A549 (cell line): Measurements from ENCODE around the gene ZKSCAN5. TPM values are rescaled to one million over a fixed set of nuclear protein-coding genes. Genes with fewer than 3 reads are reported as not detected.

ENCODE experiments used
- ATAC-seq, 2 experiments: fragments of 200-7000 bp in 1 of 2; fragments of >200 bp in 1 of 2; cut with Nextera tagmentation in 1 of 2; cut with Tn5 transposase in 1 of 2; 3 replicates each; pipeline versions ENCODE4 v1.8.0 to v1.9.1; 2018 to 2020; ENCODE audit warnings: mild to moderate bottlenecking in 1 of 2, moderate library complexity in 1 of 2
- CTCF ChIA-PET: fragments of 300-600 bp; sonication (Branson Sonifier 250); formaldehyde crosslinking; extraction: SDS; loops from one replicate; lab custom pipeline; 2021; ENCODE audit warnings: antibody characterized with exemption, inconsistent platforms; lab: Yijun Ruan, JAX
- POLR2A ChIA-PET: fragments of 350-600 bp; formaldehyde crosslinking; extraction: SDS; loops from one replicate; lab custom pipeline; 2021; ENCODE audit warnings: antibody characterized with exemption, inconsistent platforms; lab: Yijun Ruan, JAX
- DNase-seq, 2 experiments: peaks; one replicate each; pipeline versions ENCODE4 v3.0.0 to v3.0.0-alpha.2; 2011 to 2016; ENCODE audit warnings: low read depth in 1 of 2, low spot score in 1 of 2
- FAIRE-seq: peaks from 2 replicates; lab custom pipeline; 2011; peaks lifted over from hg19 to GRCh38; lab: Jason Lieb, UNC
- H3K27ac ChIP-seq, 2 experiments: fragments of >200 bp; sonication (Bioruptor Twin); formaldehyde crosslinking; 3 replicates each; pipeline ENCODE4 v1.5.1; 2016 to 2017
- H3K4me1 ChIP-seq: fragments of >200 bp; sonication (Bioruptor Twin); formaldehyde crosslinking; 3 replicates; pipeline ENCODE4 v1.6.1; 2016
- H3K4me2 ChIP-seq: fragments of >200 bp; sonication (Bioruptor Twin); formaldehyde crosslinking; 3 replicates; pipeline ENCODE4 v1.6.1; 2016
- H3K4me3 ChIP-seq: fragments of >200 bp; sonication (Bioruptor Twin); formaldehyde crosslinking; 3 replicates; pipeline ENCODE4 v1.5.1; 2016
- H3K9me3 ChIP-seq: fragments of >200 bp; sonication (Bioruptor Twin); formaldehyde crosslinking; 3 replicates; pipeline ENCODE4 v1.6.1; 2016
- CBX2 ChIP-seq: fragments of 200-600 bp; sonication (generic); IDR thresholded peaks from 2 replicates; pipeline ENCODE4 v1.6.1; 2016; ENCODE audit warnings: low read depth, mild to moderate bottlenecking, borderline replicate concordance
- CBX8 ChIP-seq: fragments of 200-600 bp; sonication (generic); IDR thresholded peaks from 2 replicates; pipeline ENCODE4 v1.6.1; 2016
- CHD2 ChIP-seq: fragments of 150-350 bp; IDR thresholded peaks from 2 replicates; pipeline ENCODE4 v1.6.1; 2014; ENCODE audit warnings: low read length; ENCODE audit not compliant: partially characterized antibody
- EHF ChIP-seq: fragments of 250-450 bp; sonication (Bioruptor Pico); IDR thresholded peaks from 2 replicates; pipeline ENCODE4 v1.5.0; 2020; ENCODE audit warnings: mild to moderate bottlenecking
- EHMT2 ChIP-seq: fragments of 200-600 bp; sonication (generic); IDR thresholded peaks from 2 replicates; pipeline ENCODE4 v1.6.1; 2016; ENCODE audit warnings: antibody characterized with exemption, low read depth, mild to moderate bottlenecking, moderate library complexity
- EP300 ChIP-seq, 2 experiments: fragments of >200 bp; sonication (Bioruptor Twin); formaldehyde crosslinking; IDR thresholded peaks; 2 replicates in 1 of 2; 3 replicates in 1 of 2; pipeline ENCODE4 v1.6.1; 2016 to 2017
- FOXS1 ChIP-seq: fragments of 250-450 bp; sonication (Bioruptor Pico); IDR thresholded peaks from 2 replicates; pipeline ENCODE4 v1.5.0; 2020; ENCODE audit warnings: mild to moderate bottlenecking, moderate library complexity
- GATA3 ChIP-seq: IDR thresholded peaks from 2 replicates; pipeline ENCODE4 v1.6.1; 2012; ENCODE audit warnings: borderline replicate concordance
- HDAC2 ChIP-seq: fragments of 200-600 bp; sonication (generic); IDR thresholded peaks from 2 replicates; pipeline ENCODE4 v1.6.1; 2016
- HOXA7 ChIP-seq: fragments of 250-450 bp; sonication (Bioruptor Pico); IDR thresholded peaks from 2 replicates; pipeline ENCODE4 v1.5.0; 2020; ENCODE audit warnings: mild to moderate bottlenecking, moderate library complexity
- HOXB13 ChIP-seq: fragments of 250-450 bp; sonication (Bioruptor Pico); IDR thresholded peaks from 2 replicates; pipeline ENCODE4 v1.5.0; 2020; ENCODE audit warnings: low read depth, mild to moderate bottlenecking, moderate library complexity
- KDM5A ChIP-seq: fragments of 200-600 bp; sonication (generic); IDR thresholded peaks from 2 replicates; pipeline ENCODE4 v1.6.1; 2016; ENCODE audit warnings: antibody characterized with exemption, mild to moderate bottlenecking
- MAFK ChIP-seq: fragments of 450-650 bp; IDR thresholded peaks from 2 replicates; pipeline ENCODE4 v1.6.1; 2014; ENCODE audit not compliant: partially characterized antibody
- NFE2L2 ChIP-seq: fragments of 150-350 bp; conservative IDR thresholded peaks from 2 replicates; pipeline ENCODE4 v1.6.1; 2014; ENCODE audit warnings: low read length
- NPAS2 ChIP-seq: fragments of 250-450 bp; sonication (Bioruptor Pico); IDR thresholded peaks from 2 replicates; pipeline ENCODE4 v1.8.0; 2022; ENCODE audit warnings: mild to moderate bottlenecking, moderate library complexity, borderline replicate concordance
- NR3C1 ChIP-seq: fragments of >200 bp; sonication (Bioruptor Twin); formaldehyde crosslinking; IDR thresholded peaks from 3 replicates; pipeline ENCODE4 v1.6.1; 2017
- POLR2AphosphoS2 ChIP-seq: conservative IDR thresholded peaks from 2 replicates; pipeline ENCODE4 v1.6.1; 2012; ENCODE audit warnings: low read length, improper control_type of control experiment, inconsistent platforms
- RAD21 ChIP-seq, 2 experiments: fragments of >200 bp in 1 of 2; sonication (Bioruptor Twin) in 1 of 2; formaldehyde crosslinking in 1 of 2; IDR thresholded peaks in 1 of 2; conservative IDR thresholded peaks in 1 of 2; 2 replicates in 1 of 2; 3 replicates in 1 of 2; pipeline ENCODE4 v1.6.1; 2012 to 2018; ENCODE audit warnings: inconsistent platforms in 1 of 2
- RFX5 ChIP-seq: fragments of 450-650 bp; IDR thresholded peaks from 2 replicates; pipeline ENCODE4 v1.7.1; 2014; ENCODE audit warnings: antibody characterized with exemption, mild to moderate bottlenecking, moderate library complexity
- RNF2 ChIP-seq: fragments of 200-600 bp; sonication (generic); IDR thresholded peaks from 2 replicates; pipeline ENCODE4 v1.6.1; 2016; ENCODE audit warnings: low read depth, mild to moderate bottlenecking, antibody characterized with exemption, moderate library complexity, borderline replicate concordance
- TFCP2L1 ChIP-seq: fragments of 250-450 bp; sonication (Bioruptor Pico); IDR thresholded peaks from 2 replicates; pipeline ENCODE4 v1.5.0; 2021; ENCODE audit warnings: mild to moderate bottlenecking
- TP53 ChIP-seq: fragments of 250-450 bp; sonication (Bioruptor Pico); IDR thresholded peaks from 2 replicates; pipeline ENCODE4 v1.5.0; 2021; ENCODE audit warnings: mild to moderate bottlenecking, moderate library complexity
- ZC3H11A ChIP-seq: fragments of 450-650 bp; IDR thresholded peaks from 2 replicates; pipeline ENCODE4 v1.6.1; 2014; ENCODE audit warnings: antibody characterized with exemption, mild to moderate bottlenecking
- ZFP36 ChIP-seq: fragments of 450-650 bp; IDR thresholded peaks from 2 replicates; pipeline ENCODE4 v1.6.1; 2014; ENCODE audit warnings: borderline replicate concordance; ENCODE audit not compliant: partially characterized antibody
- ZNF302 ChIP-seq: fragments of 250-450 bp; sonication (Bioruptor Pico); IDR thresholded peaks from 2 replicates; pipeline ENCODE4 v1.9.0; 2021; ENCODE audit warnings: inconsistent platforms, mild to moderate bottlenecking, moderate library complexity
- WGBS: methylation state at CpG from one replicate; pipeline ENCODE4 v1.1.6; 2017; ENCODE audit errors: missing lambda C conversion rate; 5-methylcytosine and 5-hydroxymethylcytosine counted together
- polyA minus RNA-seq: library from RNA; depleted of rRNA, polyadenylated mRNA; stranded (reverse); fragments of >200 nt; gene quantifications from 2 replicates; pipeline ENCODE4 v1.2.3, GENCODE V29; 2011; rRNA and poly(A)+ RNA removed
- polyA plus RNA-seq, 4 experiments: library from polyadenylated mRNA; depleted of rRNA in 3 of 4; stranded (reverse); fragments of >200 nt; fragmentation: RNase III in 1 of 4; extraction: RNeasy Plus Mini Kit Qiagen cat#74134 plus additional on column Dnase treatment in 1 of 4; gene quantifications; 2 replicates in 3 of 4; 3 replicates in 1 of 4; pipeline ENCODE4 v1.2.3, GENCODE V29; 2011 to 2017
- TF ChIP-seq, protein P1 (sequence below): fragments of 150-350 bp; IDR thresholded peaks from 2 replicates; pipeline ENCODE4 v1.6.1; 2014; ENCODE audit warnings: low read depth, mild to moderate bottlenecking, low read length
- TF ChIP-seq, protein P2 (sequence below): fragments of >200 bp; sonication (Bioruptor Twin); formaldehyde crosslinking; IDR thresholded peaks from 2 replicates; pipeline ENCODE4 v1.6.1; 2016
- TF ChIP-seq, protein P3 (sequence below): fragments of 450-650 bp; IDR thresholded peaks from 2 replicates; pipeline ENCODE4 v1.6.1; 2014; ENCODE audit warnings: antibody characterized with exemption
- TF ChIP-seq, protein P4 (sequence below): fragments of 250-450 bp; sonication (Bioruptor Pico); IDR thresholded peaks from 2 replicates; pipeline ENCODE4 v1.5.0; 2021; ENCODE audit warnings: mild to moderate bottlenecking, moderate library complexity, borderline replicate concordance
- TF ChIP-seq, protein P5 (sequence below): IDR thresholded peaks from 2 replicates; pipeline ENCODE4 v1.6.1; 2012; ENCODE audit warnings: low read depth, borderline replicate concordance
- TF ChIP-seq, protein P6 (sequence below): IDR thresholded peaks from 2 replicates; pipeline ENCODE4 v1.6.1; 2012
- TF ChIP-seq, protein P7 (sequence below): fragments of 250-450 bp; sonication (Bioruptor Pico); IDR thresholded peaks from 2 replicates; pipeline ENCODE4 v1.5.0; 2020; ENCODE audit warnings: low read depth, mild to moderate bottlenecking, moderate library complexity

ZKSCAN5 gene
- 14.1 and 15.7 TPM in 2 replicates for polyA plus RNA-seq (2011; rRNA removed)
- polyA plus RNA-seq (2012; cell fraction: cytosol; rRNA removed) = 3.4 and 3.6 TPM in 2 replicates
- 2.7 and 3.2 TPM in 2 replicates for polyA plus RNA-seq (2012; cell fraction: nucleus; rRNA removed)
- 7.2 to 8.3 TPM (median 8.2 TPM) in 3 replicates for polyA plus RNA-seq (2017; fragmentation: RNase III; extraction: RNeasy Plus Mini Kit Qiagen cat#74134 plus additional on column Dnase treatment)
- 16.5 and 20.3 TPM in 2 replicates for polyA minus RNA-seq

DNA sequence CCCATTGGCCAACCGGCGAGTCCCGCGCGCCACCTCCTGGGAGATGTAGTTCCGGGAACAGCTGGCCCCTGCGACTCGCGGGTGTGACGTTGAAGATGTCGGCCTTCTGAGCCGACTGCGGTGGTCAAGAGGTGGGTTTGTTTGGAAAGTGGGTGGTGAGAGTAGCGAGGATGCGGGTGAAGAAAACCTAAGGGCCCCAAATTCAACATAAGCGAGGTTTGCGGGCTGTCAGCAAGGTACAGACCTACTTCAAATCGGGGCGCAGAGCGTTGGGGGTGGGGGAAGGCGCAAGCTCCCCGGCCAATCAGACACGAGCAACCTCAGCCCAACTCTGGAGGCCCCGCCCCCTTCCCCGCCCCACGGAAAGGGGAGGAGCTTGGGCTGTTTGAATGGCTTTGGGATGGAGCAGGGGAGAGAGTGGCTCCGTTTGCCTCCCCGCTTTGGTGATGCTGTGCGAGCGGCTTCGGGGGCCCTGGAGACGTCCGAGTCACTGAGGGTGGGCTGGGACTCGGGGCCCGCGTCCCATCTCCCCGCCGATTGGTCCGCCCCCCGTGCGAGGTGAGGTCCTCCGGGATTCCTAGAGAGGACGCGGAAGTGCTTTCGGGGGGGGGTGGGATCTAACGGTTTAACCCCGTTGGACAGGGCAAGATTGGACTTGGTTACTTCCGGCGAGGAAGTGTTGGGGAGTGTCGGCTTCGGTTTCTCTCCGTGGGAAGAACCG is at the start of gene ZKSCAN5:
Gene ZKSCAN5 (plus strand): TSS at position 60 of the 721 bp plus-strand sequence. CDS start 1,383 bp downstream, outside the sequence.
- ATAC-seq (peak; percentile 88 to 94), FAIRE-seq (no peak), DNase-seq (peak; percentile 98)
- no peaks in the 10 kb centered on the region for H3K9me3 ChIP-seq
- peaks cover 16% of the 10 kb centered on the region; the same call in 2 of the 3 replicates for H3K4me1 ChIP-seq
- peak within 1 kb of the TSS; percentile 94 to 97 for H3K27ac ChIP-seq
- H3K4me2 ChIP-seq = peak within 1 kb of the TSS; percentile 86
- WGBS = 2% methylated on average over 35 of the region's 53 CpGs
- CTCF ChIA-PET = interaction anchor here (1.2 kb wide), 2 partner anchors 96 to 489 kb away, joined by 3 read pairs; partner anchors contain the start of genes BUD31 and PDAP1
- POLR2A ChIA-PET = interaction anchor here (0.6 to 3.2 kb wide), 11 partner anchors 9 to 414 kb away, joined by 3 to 23 read pairs (median 10); partner anchors contain the start of genes ATP5MF, FAM200A, TRIM4 and ZNF655
- peak within 1 kb of the TSS; percentile 95 for H3K4me3 ChIP-seq
- TF ChIP-seq HDAC2 (no peak), EHF (CRISPR knock-in tag) (peak; percentile 74; the same call in 1 of the 2 replicates), ZC3H11A (no peak), RFX5 (no peak), EHMT2 (no peak), TFCP2L1 (no peak), ZFP36 (no peak), CBX8 (no peak), NPAS2 (no peak), ZNF302 (no peak), TP53 (CRISPR knock-in tag) (no peak), POLR2AphosphoS2 (no peak), GATA3 (no peak), MAFK (no peak), EP300 (IDR thresholded peaks at IDR 0.05) (no peak), RNF2 (no peak), NR3C1 (no peak), FOXS1 (CRISPR knock-in tag) (no peak), KDM5A (no peak), HOXA7 (CRISPR knock-in tag) (0 out of 2 replicates have a peak, but pooled peaks have one; percentile 51), CHD2 (peak; percentile 75), CBX2 (no peak), RAD21 (conservative IDR thresholded peaks at IDR 0.05 in 1 of 2, IDR thresholded peaks at IDR 0.05 in 1 of 2) (no peak), NFE2L2 (no peak), HOXB13 (no peak)
- TF ChIP-seq, protein P1, sequence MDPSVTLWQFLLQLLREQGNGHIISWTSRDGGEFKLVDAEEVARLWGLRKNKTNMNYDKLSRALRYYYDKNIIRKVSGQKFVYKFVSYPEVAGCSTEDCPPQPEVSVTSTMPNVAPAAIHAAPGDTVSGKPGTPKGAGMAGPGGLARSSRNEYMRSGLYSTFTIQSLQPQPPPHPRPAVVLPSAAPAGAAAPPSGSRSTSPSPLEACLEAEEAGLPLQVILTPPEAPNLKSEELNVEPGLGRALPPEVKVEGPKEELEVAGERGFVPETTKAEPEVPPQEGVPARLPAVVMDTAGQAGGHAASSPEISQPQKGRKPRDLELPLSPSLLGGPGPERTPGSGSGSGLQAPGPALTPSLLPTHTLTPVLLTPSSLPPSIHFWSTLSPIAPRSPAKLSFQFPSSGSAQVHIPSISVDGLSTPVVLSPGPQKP = no peak
- TF ChIP-seq, protein P2, sequence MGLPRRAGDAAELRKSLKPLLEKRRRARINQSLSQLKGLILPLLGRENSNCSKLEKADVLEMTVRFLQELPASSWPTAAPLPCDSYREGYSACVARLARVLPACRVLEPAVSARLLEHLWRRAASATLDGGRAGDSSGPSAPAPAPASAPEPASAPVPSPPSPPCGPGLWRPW = no peak
- TF ChIP-seq, protein P3, sequence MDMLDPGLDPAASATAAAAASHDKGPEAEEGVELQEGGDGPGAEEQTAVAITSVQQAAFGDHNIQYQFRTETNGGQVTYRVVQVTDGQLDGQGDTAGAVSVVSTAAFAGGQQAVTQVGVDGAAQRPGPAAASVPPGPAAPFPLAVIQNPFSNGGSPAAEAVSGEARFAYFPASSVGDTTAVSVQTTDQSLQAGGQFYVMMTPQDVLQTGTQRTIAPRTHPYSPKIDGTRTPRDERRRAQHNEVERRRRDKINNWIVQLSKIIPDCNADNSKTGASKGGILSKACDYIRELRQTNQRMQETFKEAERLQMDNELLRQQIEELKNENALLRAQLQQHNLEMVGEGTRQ = no peak
- TF ChIP-seq, protein P4, sequence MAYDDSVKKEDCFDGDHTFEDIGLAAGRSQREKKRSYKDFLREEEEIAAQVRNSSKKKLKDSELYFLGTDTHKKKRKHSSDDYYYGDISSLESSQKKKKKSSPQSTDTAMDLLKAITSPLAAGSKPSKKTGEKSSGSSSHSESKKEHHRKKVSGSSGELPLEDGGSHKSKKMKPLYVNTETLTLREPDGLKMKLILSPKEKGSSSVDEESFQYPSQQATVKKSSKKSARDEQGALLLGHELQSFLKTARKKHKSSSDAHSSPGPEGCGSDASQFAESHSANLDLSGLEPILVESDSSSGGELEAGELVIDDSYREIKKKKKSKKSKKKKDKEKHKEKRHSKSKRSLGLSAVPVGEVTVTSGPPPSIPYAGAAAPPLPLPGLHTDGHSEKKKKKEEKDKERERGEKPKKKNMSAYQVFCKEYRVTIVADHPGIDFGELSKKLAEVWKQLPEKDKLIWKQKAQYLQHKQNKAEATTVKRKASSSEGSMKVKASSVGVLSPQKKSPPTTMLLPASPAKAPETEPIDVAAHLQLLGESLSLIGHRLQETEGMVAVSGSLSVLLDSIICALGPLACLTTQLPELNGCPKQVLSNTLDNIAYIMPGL (CRISPR knock-in tag) = no peak
- TF ChIP-seq, protein P5, sequence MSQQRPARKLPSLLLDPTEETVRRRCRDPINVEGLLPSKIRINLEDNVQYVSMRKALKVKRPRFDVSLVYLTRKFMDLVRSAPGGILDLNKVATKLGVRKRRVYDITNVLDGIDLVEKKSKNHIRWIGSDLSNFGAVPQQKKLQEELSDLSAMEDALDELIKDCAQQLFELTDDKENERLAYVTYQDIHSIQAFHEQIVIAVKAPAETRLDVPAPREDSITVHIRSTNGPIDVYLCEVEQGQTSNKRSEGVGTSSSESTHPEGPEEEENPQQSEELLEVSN = no peak
- TF ChIP-seq, protein P6, sequence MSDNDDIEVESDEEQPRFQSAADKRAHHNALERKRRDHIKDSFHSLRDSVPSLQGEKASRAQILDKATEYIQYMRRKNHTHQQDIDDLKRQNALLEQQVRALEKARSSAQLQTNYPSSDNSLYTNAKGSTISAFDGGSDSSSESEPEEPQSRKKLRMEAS = peak; percentile 61; the same call in 1 of the 2 replicates
- TF ChIP-seq, protein P7, sequence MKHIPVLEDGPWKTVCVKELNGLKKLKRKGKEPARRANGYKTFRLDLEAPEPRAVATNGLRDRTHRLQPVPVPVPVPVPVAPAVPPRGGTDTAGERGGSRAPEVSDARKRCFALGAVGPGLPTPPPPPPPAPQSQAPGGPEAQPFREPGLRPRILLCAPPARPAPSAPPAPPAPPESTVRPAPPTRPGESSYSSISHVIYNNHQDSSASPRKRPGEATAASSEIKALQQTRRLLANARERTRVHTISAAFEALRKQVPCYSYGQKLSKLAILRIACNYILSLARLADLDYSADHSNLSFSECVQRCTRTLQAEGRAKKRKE (CRISPR knock-in tag) = no peak
